Testis (tissue), 2 donors: ENCODE results near the gene GRK3.

Experiments used
- POLR2A ChIP-seq: fragments of 450-650 bp; IDR thresholded peaks from one replicate; pipeline ENCODE4 v1.6.1; 2017; ENCODE audit warnings: antibody characterized with exemption, mild to moderate bottlenecking, moderate library complexity
- TF ChIP-seq, protein P1 (sequence below), 3 experiments: fragments of 450-650 bp in 2 of 3; fragments of 200-600 bp in 1 of 3; sonication (generic) in 1 of 3; IDR thresholded peaks; one replicate each; pipeline ENCODE4 v1.5.1; 2016 to 2019; ENCODE audit warnings: antibody characterized with exemption in 3 of 3, mild to moderate bottlenecking in 2 of 3, moderate library complexity in 1 of 3

- TF ChIP-seq POLR2A: no peak
- TF ChIP-seq, protein P1, sequence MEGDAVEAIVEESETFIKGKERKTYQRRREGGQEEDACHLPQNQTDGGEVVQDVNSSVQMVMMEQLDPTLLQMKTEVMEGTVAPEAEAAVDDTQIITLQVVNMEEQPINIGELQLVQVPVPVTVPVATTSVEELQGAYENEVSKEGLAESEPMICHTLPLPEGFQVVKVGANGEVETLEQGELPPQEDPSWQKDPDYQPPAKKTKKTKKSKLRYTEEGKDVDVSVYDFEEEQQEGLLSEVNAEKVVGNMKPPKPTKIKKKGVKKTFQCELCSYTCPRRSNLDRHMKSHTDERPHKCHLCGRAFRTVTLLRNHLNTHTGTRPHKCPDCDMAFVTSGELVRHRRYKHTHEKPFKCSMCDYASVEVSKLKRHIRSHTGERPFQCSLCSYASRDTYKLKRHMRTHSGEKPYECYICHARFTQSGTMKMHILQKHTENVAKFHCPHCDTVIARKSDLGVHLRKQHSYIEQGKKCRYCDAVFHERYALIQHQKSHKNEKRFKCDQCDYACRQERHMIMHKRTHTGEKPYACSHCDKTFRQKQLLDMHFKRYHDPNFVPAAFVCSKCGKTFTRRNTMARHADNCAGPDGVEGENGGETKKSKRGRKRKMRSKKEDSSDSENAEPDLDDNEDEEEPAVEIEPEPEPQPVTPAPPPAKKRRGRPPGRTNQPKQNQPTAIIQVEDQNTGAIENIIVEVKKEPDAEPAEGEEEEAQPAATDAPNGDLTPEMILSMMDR (IDR thresholded peaks at IDR 0.05): no peak
These were observed 8.3 kb downstream of the GRK3 start for GRCh38 chr22:25572708-25573171.
